Gastroesophageal sphincter (tissue), 4 donors: ENCODE measurements around the gene PFKFB2. TPM values are rescaled to one million over a fixed set of nuclear protein-coding genes. Genes with fewer than 3 reads are reported as not detected.

Experiments used
- ATAC-seq: fragments of 150-250 bp; one replicate; pipeline ENCODE4 v1.9.1; 2016; ENCODE audit warnings: mild to moderate bottlenecking, moderate library complexity
- H3K27ac ChIP-seq, 4 donors: fragments of 200-600 bp; sonication (generic) in 3 of 4; 1 replicate in 3 of 4; 2 replicates in 1 of 4; pipeline ENCODE4 v1.5.1; 2016 to 2019
- H3K27me3 ChIP-seq: fragments of 200-600 bp; sonication (generic); one replicate; pipeline ENCODE4 v1.5.1; 2019
- H3K36me3 ChIP-seq, 2 donors: fragments of 200-600 bp; sonication (generic); one replicate each; pipeline ENCODE4 v1.5.1; 2019; ENCODE audit warnings: control low read depth in 1 of 2
- H3K4me1 ChIP-seq, 3 donors: fragments of 200-600 bp; sonication (generic); 1 replicate in 2 of 3; 2 replicates in 1 of 3; pipeline ENCODE4 v1.5.1; 2016 to 2019; ENCODE audit warnings: control low read depth in 2 of 3
- H3K4me3 ChIP-seq, 2 donors: fragments of 200-600 bp; sonication (generic); one replicate each; pipeline ENCODE4 v1.5.1; 2019; ENCODE audit warnings: mild to moderate bottlenecking in 1 of 2, moderate library complexity in 1 of 2
- H3K9me3 ChIP-seq, 3 donors: fragments of 200-600 bp; sonication (generic); one replicate each; pipeline ENCODE4 v1.5.1; 2017 to 2019; ENCODE audit warnings: control low read depth in 2 of 3
- CTCF ChIP-seq, 4 experiments: fragments of 200-600 bp in 2 of 4; fragments of 450-650 bp in 2 of 4; sonication (generic) in 1 of 4; IDR thresholded peaks; one replicate each; pipeline ENCODE4 v1.5.1; 2017 to 2019; ENCODE audit warnings: antibody characterized with exemption in 4 of 4, mild to moderate bottlenecking in 2 of 4, moderate library complexity in 2 of 4
- EP300 ChIP-seq: sonication (generic); formaldehyde crosslinking; IDR thresholded peaks from one replicate; pipeline ENCODE4 v1.6.1; 2017; ENCODE audit warnings: antibody characterized with exemption, mild to moderate bottlenecking
- POLR2A ChIP-seq, 2 donors: fragments of 450-650 bp; IDR thresholded peaks; one replicate each; pipeline ENCODE4 v1.6.1; 2017; ENCODE audit warnings: antibody characterized with exemption in 2 of 2, mild to moderate bottlenecking in 2 of 2, moderate library complexity in 1 of 2
- POLR2AphosphoS5 ChIP-seq: sonication (generic); formaldehyde crosslinking; IDR thresholded peaks from one replicate; pipeline ENCODE4 v1.6.1; 2017; ENCODE audit warnings: antibody characterized with exemption
- WGBS, 2 donors: methylation state at CpG; one replicate each; pipeline ENCODE4 v1.1.5; 2018; ENCODE audit warnings: low coverage in 1 of 2; 5-methylcytosine and 5-hydroxymethylcytosine counted together
- total RNA-seq, 4 donors: library from RNA; depleted of rRNA; stranded (reverse); fragments of >200 nt; gene quantifications; one replicate each; pipeline ENCODE4 v1.1.0, GENCODE V29; 2016

Gene PFKFB2
- total RNA-seq, 4 donors from 2014 or later = 3.4 to 6.7 (median 5.3) TPM

DNA sequence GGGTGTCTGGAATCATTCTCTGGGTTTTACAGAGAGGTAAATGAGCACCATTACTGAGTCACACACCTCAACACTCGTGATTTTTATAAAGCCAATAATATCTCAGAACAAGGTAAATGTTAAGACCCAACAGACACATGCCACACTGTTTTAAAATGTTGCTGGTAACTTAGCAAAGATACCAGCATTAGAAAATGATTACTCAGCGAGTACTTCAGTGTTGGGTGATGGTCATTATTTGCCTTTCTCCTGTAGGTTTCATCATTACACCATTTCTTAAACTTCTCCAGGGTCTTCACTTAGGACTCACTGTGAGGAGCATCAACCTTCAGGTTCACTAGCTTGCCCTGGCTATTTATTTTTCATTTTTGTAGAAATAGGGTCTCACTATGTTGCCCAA is 28.7 kb downstream of the PFKFB2 start:
- Histone ChIP-seq H3K27ac (no peak overlapping the region), H3K4me1 (peaks cover 0 to 17% (median 9%) of the 10 kb centered on the region in 3 donors), H3K36me3 (peaks cover 0 to 22% of the 10 kb centered on the region in 2 donors), H3K4me3 (no peak overlapping the region), H3K27me3 (no peaks in the 10 kb centered on the region), H3K9me3 (no peaks in the 10 kb centered on the region)
- ATAC-seq = no peak
- 68 to 71% methylated on average over 2 of the region's 2 CpGs for WGBS, 2 donors
- TF ChIP-seq POLR2AphosphoS5 (no peak), CTCF (IDR thresholded peaks at IDR 0.05) (no peak), POLR2A (IDR thresholded peaks at IDR 0.05) (no peak), EP300 (no peak)

DNA sequence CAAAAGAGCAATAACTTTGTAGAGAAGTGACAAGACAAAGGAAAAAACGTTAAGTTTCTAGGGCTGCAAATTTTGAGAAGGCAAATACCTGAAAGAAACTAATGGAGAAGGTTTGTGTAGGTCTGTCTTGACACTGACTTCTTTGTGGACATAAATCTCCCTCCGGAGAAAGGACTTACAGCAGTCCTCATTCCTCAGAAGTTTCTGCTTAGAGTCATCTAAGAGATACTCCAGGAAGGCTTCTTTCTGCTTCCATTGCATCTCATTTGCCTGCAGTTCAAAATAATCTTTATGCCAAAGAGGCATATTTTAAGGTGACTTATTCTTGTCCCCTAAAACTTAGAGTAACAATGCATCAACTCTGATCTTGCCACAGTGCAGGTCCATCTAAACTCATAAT is 31.2 kb downstream of the PFKFB2 start:
- Histone ChIP-seq H3K4me1 (peaks cover 0 to 5% (median 0%) of the 10 kb centered on the region in 3 donors), H3K9me3 (no peaks in the 10 kb centered on the region), H3K4me3 (no peak overlapping the region), H3K27ac (no peak overlapping the region), H3K27me3 (no peaks in the 10 kb centered on the region), H3K36me3 (peaks cover 0 to 16% of the 10 kb centered on the region in 2 donors)
- 49 to 77% methylated on average over 2 of the region's 2 CpGs for WGBS, 2 donors
- no peak for TF ChIP-seq POLR2A (IDR thresholded peaks at IDR 0.05)
- TF ChIP-seq CTCF (IDR thresholded peaks at IDR 0.05) = no peak
- TF ChIP-seq POLR2AphosphoS5 = no peak
- no peak for TF ChIP-seq EP300
- ATAC-seq = no peak

DNA sequence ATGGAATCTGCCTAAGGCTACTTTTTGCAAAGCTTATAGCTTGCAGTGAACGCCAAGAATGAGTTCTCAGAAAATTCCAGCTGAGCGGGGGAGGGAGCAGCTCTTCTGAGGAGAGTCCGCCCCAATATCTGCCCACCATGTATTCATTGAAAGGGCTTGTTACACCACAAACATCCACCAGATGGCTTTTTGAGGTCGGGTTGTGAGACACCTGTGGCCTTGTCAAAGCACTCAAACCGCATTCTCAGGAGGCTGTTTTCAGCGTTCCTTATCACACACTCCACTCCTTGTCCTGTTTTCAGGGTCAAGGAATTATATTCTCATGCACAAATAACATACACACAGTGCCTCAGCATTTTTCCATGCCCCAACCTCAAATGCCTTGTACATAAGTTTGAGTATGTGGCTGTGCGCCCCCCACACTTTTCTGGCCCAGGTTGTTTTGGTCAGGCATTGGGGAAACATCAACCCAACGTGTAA is 31.7 kb downstream of the PFKFB2 start:
- H3K9me3 ChIP-seq = no peaks in the 10 kb centered on the region
- no peak for ATAC-seq
- peaks cover 0 to 5% (median 0%) of the 10 kb centered on the region in 3 donors for H3K4me1 ChIP-seq
- H3K4me3 ChIP-seq = no peak overlapping the region
- peaks cover 0 to 11% of the 10 kb centered on the region in 2 donors for H3K36me3 ChIP-seq
- WGBS, 2 donors = 22 to 40% methylated on average over 3 to 8 of the region's 8 CpGs
- TF ChIP-seq CTCF (IDR thresholded peaks at IDR 0.05) = peak; percentile 14 to 67 (median 56)
- no peak for TF ChIP-seq POLR2A (IDR thresholded peaks at IDR 0.05)
- H3K27me3 ChIP-seq = no peaks in the 10 kb centered on the region
- no peak overlapping the region for H3K27ac ChIP-seq

- no peak overlapping the region for H3K27ac ChIP-seq
- TF ChIP-seq POLR2A (IDR thresholded peaks at IDR 0.05) (no peak), POLR2AphosphoS5 (no peak), CTCF (IDR thresholded peaks at IDR 0.05) (no peak), EP300 (no peak)
- peaks cover 0 to 5% (median 0%) of the 10 kb centered on the region in 3 donors for H3K4me1 ChIP-seq
- no peak for ATAC-seq
- no peak overlapping the region for H3K4me3 ChIP-seq
- peaks cover 0 to 7% of the 10 kb centered on the region in 2 donors for H3K36me3 ChIP-seq
- no peaks in the 10 kb centered on the region for H3K9me3 ChIP-seq
- WGBS, 2 donors = 70 to 76% methylated on average over 3 of the region's 3 CpGs
- H3K27me3 ChIP-seq = no peaks in the 10 kb centered on the region
Observed at GRCh38 chr1:207085887-207086286, 32.8 kb downstream of the PFKFB2 start.

- TF ChIP-seq EP300 (no peak), POLR2AphosphoS5 (no peak), POLR2A (IDR thresholded peaks at IDR 0.05) (no peak), CTCF (IDR thresholded peaks at IDR 0.05) (no peak)
- H3K4me3 ChIP-seq = no peak overlapping the region
- H3K27me3 ChIP-seq = no peaks in the 10 kb centered on the region
- H3K4me1 ChIP-seq = peaks cover 0 to 5% (median 0%) of the 10 kb centered on the region in 3 donors
- 75 to 83% methylated on average over 2 of the region's 2 CpGs for WGBS, 2 donors
- H3K27ac ChIP-seq = no peak overlapping the region
- H3K36me3 ChIP-seq = no peaks in the 10 kb centered on the region
- ATAC-seq = no peak
- H3K9me3 ChIP-seq = no peaks in the 10 kb centered on the region
Observed at GRCh38 chr1:207088161-207088560, 35.1 kb downstream of the PFKFB2 start.
